HG02981 (cell line): ENCODE data around the gene ZNF683.
"Not testable (repeated sequence)": the region's sequence is repeated elsewhere in the genome, so short reads cannot be mapped to it uniquely, and the experiment has no call there.

Source experiments
- ATAC-seq: cut with Tn5 transposase; IDR thresholded peaks from one replicate; pipeline ENCODE4 v1.9.1; 2021; ENCODE audit warnings: mild to moderate bottlenecking, moderate library complexity; ENCODE audit not compliant: unreplicated experiment

ZNF683 gene

DNA sequence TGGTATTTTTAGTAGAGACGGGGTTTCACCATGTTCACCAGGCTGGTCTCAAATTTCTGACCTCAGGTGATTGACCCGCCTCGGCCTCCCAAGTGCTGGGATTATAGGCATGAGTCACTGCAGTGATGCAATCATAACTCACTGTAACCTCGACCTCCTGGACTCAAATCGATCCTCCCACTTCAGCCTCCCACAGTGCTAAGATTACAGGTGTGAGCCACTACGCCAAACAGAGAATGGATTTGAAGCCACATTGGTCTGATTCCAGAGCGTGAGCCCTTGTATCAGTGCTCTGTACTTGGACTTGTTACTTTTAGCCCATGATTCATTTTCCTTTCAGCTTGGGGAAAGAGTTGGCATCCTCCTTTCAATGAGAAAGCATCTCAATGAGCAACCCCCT lies 14.9 kb upstream of the ZNF683 start:
- ATAC-seq, result no peak

DNA sequence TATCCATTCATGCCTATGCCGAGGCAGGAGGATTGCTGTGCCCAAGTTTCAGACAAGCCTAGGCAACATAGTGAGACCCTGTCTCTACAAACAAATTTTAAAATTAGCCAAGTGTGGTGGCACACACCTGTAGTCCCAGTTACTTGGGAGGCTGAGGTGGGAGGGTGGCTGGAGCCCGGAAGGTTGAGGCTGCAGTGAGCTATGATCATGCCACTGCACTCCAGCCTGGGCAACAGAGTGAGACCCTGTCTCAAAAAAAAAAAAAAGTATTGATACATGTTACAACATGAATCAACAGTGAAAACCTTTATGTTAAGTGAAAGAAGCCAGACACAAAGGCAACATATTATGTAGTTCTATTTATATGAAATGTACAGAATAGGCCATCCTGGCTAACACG lies 12.5 kb upstream of the ZNF683 start:
- not testable (repeated sequence) for ATAC-seq

DNA sequence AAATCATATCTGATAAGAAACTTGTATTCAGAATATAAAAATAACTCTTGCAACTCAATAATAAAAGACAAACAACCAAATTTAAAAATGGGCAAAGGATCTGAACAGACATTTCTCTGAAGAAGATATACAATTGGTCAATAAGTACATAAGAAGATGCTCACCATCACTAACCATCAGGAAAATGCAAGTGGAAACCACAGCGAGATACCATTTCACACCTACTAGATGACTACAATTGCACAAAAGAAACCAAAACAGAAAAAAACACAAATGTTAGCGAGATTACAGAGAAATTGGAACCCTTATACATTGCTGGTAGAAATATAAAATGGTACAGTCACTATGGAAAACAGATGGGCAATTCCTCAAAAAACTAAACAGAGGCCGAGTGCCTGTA lies 11.5 kb upstream of the ZNF683 start:
- ATAC-seq, result no peak

DNA sequence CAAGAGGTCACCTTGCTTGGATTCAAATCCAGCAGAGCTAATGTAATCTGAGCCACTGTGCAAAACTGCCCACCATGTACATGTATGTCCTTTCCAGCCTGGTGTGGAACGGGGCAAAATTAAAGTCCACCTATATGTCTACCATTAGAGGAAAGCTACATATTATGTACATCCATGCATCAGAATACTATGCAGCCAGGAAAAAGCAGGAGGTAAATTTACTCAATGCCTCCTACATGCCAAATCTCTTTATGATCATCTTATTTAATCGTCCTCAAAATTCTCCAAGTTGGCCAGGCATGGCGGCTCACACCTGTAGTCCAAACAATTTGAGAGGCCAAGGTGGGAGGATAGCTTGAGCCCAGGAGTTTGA lies 6.3 kb upstream of the ZNF683 start:
- no peak for ATAC-seq

DNA sequence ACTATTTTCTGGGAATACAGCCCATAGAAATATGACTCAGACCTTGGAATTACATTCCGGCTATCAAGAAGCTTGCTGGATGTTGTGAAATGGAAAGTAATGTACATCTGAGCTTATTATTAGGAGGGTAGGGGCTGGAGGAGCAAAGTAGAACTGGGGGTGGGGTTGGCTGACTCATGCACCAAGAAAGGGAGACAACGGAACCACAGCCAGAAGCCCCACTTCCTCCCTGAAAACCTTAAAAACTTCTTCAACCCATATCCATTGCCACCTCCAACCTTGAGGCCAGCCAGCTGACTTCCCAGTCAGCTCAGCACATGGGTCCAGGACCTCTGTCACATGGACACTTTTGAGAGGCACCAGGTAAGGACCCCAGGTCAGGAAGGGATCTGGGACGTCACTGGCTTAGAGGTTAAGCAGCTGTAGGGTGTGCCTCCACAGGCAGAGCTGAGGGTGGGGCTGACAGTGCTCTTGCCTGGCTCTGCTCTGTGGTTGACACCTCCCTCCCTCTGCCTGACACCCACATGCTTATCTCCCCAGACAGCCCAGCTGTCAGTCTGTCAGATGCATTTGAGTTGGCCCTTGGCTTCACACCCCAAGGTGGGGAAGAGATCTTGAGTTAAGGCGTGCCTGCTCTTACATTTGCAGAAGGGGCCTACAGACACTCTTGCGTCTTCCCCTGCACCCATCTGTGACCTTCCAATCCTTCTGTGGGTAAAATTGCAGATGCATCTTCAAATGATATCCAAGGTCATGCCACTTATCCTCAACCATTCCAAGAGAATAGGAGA lies 5.7 kb upstream of the ZNF683 start:
- no peak for ATAC-seq

DNA sequence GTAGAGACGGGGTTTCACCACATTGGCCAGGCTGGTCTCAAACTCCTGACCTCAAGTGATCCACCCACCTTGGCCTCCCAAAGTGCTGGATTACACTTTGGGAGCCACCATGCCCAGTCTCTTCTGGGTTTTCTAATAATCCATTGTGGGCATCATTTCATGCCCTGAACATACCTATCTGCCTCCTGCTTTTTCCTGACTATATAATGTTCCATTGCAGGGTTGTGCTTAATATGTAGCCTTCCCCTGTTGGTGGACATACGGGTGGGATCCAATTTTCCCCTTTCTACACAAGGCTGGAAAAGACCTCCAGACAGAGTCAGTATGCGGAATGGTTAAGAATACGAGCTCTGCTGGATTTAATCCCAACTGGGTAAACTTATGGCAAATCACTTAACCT lies 3.5 kb upstream of the ZNF683 start:
- no peak for ATAC-seq

DNA sequence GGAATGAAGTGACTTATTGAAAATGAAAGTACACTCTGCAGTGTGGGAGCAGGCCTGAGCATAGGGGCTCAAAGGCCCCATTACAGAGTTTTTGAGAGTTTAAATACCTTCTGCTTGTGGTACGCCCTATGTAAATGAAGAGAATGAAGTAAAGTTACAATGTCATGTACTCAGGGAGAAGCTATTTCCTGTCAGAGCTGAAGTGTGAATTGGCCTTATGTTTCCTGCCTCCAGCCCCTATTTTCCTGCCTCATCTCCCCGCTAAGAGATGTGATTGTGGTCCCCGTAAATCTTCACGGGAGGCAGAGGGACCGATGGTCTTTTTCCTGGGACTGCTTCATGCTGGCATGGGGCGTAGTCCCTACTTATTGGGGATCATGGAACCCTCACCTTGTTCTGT lies 2.5 kb upstream of the ZNF683 start:
- ATAC-seq, result no peak

DNA sequence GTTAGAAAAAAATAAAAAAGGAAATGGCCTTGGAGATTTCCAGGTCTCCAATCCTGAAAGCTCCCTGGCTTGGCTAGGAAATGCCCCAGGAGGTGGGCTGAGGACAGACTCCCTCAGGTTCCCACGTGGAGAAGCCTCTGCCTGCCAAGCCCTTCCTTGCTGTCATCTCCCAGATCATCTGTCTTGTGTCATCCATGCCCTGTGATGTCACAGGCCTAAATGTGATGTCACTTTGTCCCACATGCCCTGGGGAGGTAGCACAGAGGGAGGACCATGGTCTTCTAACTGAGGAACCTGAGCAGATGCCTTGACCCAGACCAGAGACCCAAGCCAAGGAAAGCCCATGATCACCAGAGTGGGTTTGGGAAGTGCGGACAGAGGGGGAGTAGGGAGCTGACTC lies 1.8 kb upstream of the ZNF683 start:
- ATAC-seq, result not testable (repeated sequence)

DNA sequence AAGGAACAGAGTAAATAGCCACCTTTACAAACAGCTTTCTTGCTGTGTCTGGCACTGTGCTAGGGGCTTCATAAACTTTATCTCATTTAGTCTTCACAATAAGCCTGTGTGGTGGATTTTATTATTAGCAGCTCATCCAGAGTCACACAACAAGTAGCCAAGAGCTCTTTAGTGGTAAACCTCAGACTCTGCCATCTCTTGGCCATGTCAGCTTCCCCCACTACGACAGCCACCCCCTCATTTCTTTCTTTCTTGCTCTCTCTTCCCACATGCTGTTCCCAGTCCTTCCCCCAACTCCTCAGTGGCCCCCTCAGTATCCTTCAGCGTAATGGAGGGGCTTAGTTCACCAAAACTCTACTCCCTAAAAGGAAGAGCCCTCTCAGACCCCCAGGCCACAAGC lies 1.2 kb upstream of the ZNF683 start:
- ATAC-seq, result no peak

DNA sequence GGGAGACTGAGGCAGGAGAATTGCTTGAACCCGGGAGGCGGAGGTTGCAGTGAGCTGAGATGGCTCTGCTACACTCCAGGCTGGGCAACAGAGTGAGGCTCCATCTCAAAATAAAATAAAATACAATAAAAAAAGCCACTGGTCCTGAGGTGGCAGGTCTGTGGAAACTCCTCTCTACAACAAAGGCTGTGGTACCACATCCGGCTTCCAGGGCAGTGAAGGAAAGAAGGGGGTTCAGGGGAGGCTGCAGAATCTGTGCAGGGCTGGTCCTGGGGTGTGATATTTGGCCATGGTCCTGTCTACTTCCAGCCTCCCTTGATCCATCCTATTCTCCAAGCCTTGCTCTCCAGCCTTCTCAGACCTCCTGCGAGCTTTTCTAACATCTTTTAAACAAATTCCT lies 731 bp upstream of the ZNF683 start:
- ATAC-seq, result no peak

DNA sequence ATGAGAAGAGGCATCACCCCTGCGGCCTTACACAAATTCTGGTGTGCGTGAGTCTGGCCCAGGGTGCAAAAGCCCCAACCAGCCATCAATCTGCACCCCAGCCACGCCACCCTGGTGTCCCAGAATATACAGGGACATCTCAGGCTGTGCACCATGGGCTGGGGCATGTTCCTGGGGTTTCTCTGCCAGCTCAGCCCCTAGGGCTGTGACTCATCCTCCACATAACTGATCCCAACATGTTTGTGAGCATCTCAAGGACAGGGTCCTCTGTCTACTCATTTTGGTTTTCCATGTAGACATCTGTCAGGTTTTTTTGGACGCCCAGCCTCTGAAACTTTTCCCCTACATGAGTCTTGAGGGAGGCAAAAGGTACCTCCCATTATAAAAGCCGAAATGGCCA lies 511 bp downstream of the ZNF683 start:
- ATAC-seq, result no peak

DNA sequence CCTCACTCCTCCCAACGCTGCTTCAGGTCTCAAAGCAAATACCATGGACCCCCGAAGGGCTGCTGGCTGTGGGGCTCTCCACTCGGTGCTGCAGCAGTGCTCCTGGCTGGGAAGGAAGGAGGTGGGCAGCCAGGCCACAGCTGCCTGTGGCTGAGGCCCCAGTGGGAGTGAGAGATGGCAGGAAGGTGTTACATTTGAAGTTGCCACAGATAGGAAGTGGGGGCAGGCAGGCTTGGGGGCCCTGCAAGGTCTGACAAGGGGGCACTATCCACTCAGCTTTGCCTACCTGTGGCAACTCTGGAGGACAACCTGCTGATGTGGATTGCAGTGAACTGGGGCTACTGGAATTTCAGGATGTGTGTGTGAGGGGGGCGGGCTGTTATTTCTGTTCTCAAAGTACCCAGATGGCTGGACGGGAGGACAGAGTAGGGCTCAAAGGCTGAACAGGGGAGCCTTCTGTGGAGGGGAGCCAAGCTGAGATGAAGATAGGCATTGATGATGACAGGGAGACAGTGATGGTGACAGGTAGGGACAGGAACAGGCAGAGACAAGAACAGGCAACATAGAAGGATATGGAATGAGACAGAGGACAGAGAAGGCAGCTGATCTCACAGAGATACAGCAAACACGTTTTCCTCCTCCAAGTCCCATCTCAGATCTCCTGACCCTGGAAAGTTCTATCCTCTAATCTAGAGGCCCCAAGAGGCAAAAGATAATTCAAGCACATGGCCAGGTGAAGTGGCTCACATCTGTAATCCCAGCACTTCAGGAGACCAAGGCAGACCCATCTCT lies 1.8 kb downstream of the ZNF683 start:
- ATAC-seq, result no peak

DNA sequence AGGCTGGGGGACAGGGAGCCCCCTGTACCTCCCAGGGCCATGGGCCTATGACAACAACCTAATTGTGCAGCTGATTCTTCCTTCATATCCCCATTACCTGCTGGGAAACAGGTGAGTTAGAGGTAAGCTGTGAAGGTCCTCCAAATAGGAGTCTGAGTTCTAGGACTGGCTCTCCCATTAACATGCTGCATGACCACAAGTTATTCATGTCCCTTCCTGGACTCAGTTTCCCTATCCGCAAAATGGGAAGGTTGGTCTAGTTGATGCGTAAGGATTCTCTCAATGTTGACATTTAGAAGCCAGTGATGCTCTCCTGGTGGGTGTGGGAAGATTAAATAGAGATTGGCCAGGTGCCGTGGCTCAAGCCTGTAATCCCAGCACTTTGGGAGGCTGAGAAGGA lies 4.1 kb downstream of the ZNF683 start:
- no peak for ATAC-seq

DNA sequence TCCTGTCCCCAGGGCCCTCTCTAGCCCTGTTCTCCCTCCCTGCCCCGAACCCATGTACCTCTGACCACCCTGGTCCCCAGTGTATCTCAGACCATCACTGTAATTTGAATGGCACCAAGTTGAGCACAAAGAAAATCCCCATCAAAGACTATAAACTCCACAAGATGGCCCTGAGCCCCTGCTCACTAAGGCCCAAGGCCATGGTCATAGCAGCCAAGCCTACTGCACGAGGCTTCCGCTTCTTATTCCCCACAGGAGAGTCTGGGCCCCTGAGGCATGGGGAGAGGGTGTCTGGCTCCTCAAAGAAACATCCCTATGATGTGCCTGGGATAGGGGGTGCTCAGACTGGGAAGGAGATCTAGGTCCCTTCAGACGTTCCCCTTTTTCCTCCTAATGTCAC lies 4.5 kb downstream of the ZNF683 start:
- ATAC-seq, result no peak

DNA sequence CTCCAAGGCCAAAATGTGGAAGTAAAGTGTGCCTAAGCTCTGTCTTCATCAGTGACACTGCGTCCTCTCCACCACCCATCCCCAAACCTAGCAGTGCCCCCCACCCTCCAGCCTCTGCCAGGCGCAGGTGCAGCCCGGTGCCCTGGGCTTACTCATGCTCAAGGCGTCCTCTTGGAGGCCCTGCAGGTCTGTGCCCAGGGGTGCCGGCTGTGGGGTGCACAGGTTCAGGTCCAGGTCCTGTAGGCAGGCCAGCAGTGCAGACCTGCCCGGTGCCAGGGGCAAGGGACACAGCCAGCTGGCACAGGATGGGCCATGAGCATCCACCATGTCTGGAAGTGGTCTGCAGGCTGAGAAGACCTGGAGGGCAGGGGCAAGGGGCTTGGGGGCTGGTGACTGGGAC lies 5.1 kb downstream of the ZNF683 start:
- ATAC-seq, result no peak

DNA sequence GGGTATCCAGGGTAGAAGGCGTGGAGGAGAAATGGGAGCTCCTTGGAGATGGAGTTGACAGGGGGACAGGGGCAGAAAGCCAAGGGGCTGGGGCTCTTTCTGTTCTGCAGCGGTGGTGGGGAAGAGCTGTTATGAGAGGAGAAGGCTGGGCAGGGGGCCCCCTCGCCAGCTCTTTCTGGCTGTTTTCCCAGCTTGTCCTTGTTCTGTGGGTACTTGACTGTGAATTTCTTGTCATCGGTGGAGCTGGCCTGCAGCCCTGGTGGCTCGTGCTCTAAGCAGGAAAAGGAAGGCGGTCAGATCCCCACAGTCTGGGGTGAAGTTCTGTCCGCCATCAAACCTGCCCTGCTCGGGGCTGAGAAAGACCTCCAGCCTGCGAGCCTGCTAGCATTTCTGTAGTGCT lies 7.6 kb downstream of the ZNF683 start:
- no peak for ATAC-seq

DNA sequence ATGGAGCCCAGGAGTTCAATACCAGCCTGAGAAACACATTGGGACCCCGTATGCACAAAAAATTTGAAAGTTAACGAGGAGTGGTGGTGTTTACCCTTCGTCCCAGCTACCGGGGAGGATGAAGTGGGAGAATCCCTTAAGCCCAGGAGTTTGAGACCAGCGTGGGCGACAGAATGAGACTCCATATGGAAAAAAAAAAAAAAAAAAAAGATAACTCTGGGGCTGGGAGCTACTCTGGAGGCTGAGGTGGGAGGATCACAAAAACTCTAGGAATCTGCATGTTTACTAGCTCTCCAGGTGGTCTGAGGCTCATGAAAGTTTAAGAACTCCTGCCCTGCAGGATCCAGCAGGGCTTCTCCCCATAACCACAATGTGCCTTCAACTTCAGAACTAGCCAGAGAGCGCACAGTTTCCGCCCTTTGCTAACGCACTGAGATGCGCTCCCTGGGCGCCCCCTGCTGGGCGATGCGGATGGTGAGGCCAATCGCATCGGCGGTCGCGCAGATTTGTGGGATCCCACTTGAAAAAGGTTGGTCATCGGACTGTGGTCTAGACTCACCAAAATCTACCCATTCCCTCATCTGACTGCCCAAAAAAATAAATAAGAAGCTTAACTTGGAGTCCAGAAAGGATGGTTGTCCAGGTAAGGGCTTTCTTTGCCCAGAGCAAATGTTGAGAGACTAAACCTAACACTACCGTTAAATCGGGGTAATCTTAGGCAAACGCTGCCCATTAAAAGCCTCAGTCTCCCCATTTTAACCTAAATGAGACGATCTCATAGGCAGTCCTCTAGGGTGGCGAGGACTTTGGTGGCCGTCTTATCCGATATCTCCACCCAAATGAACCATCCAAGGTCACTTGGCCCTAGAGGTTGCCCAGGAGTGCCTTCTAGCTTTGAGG lies 8.8 kb downstream of the ZNF683 start:
- ATAC-seq, result no peak

DNA sequence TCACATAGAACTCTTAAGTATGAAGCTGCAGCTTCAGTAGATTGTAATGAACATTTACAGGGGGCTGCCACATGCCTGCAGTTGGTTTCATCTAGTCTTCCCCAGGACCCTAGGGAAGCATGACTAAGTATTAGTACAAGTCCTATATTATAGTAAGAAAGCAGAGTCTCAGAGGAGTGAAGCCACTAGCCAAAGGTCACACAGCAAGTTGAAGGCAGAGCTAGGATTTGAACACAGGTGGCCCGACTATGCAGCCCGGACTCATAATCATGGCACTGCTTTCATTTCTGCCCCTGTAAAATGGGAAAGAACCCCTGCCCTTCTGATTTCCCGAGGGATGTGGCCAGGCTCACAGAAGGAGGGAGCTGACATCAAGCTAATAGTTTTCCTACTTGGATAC lies 10.2 kb downstream of the ZNF683 start:
- ATAC-seq, result no peak

DNA sequence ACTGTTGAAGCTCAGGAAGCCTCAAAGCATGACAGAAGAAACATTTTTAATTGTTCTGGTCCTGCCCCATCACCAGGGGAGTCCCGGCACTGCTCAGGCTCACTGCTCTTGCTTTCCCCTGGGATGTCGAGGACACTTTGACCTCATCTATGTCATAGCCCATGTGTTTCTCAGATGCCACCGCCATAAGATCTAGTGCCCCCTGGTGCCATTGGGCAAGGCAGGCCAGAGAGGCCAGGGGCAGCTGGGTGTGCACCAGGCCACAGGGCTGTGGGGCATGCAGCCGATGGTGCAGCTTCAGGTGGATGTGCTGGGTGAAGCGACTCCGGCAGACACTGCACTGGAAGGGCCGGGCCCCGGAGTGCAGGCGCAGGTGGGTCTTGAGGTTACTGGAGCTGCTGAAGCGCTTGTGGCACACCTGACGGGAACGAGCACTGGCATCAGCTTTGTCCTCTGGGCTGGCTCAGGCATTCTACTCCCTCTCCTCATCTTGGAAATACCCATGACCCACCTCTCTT lies 10.9 kb downstream of the ZNF683 start:
- ATAC-seq, result no peak

DNA sequence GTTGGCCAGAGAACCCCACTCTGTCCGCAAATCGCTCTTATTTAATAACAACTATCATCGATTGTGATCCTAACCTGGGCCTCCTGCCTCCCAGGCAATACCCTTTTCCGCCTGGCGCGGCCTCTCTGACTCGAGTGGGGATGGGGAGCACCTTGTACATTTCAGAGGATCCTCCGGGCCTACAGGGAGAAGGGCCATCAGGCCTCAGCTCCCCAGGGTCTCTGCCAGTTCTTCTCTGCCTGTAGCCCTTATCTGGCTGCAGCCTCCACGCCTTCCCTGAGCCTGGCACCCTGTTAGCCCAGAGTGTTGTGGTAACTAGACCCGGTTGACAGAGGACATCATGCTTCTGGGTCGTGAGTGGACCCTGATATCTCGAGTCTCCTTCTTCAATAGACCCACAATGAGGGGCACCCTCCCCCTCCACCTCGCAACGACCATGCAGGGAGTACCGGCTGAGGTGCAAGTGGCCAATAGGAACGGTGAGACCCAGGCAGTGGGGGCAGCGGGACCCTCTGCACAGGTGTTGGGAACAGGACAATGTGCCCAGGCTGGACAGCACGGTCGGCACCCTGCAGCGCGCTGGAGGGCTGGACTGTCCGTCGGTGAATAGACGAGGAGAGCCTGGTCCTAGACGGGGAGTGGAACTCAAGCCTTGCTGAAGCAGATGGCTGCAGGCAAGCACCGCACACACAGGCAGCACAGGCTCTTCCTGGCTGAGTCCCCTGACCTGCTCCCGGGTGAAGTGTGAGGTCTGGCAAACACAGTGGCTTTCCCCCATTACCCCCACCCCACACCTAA lies 11.5 kb downstream of the ZNF683 start:
- no peak for ATAC-seq
